Psoas muscle (tissue), 8 donors: Measurements from ENCODE around the gene UGT1A6. TPM values are rescaled to one million over a fixed set of nuclear protein-coding genes. Genes with fewer than 3 reads are reported as not detected.
"Not testable (repeated sequence)": the region's sequence is repeated elsewhere in the genome, so short reads cannot be mapped to it uniquely, and the experiment has no call there.

ENCODE experiments used
- ATAC-seq, 4 donors: fragments of 200-7000 bp; cut with Tn5 transposase; one replicate each; pipeline ENCODE4 v1.9.1; 2020; ENCODE audit warnings: moderate library complexity in 3 of 4, mild to moderate bottlenecking in 2 of 4
- DNase-seq, 2 donors: peaks; one replicate each; pipeline ENCODE4 v3.0.0-alpha.2; 2020
- H3K27ac ChIP-seq: fragments of 200-600 bp; one replicate; pipeline ENCODE4 v1.8.0; 2022
- H3K27me3 ChIP-seq, 3 donors: fragments of 200-600 bp in 1 of 3; one replicate each; pipeline versions ENCODE4 v1.6.1 to v1.8.0; 2013 to 2022; ENCODE audit warnings: low read length in 2 of 3, mild to moderate bottlenecking in 2 of 3, moderate library complexity in 1 of 3; ENCODE audit not compliant: insufficient read depth in 3 of 3
- H3K36me3 ChIP-seq, 2 donors: fragments of 200-600 bp in 1 of 2; one replicate each; pipeline versions ENCODE4 v1.6.1 to v1.8.0; 2013 to 2022; ENCODE audit warnings: low read depth in 1 of 2, mild to moderate bottlenecking in 1 of 2, moderate library complexity in 1 of 2; ENCODE audit not compliant: insufficient read depth in 1 of 2
- H3K4me1 ChIP-seq: fragments of 200-600 bp; one replicate; pipeline ENCODE4 v1.8.0; 2022
- H3K4me3 ChIP-seq: fragments of 200-600 bp; one replicate; pipeline ENCODE4 v1.8.0; 2022; ENCODE audit warnings: mild to moderate bottlenecking
- H3K9me3 ChIP-seq: fragments of 200-600 bp; one replicate; pipeline ENCODE4 v1.8.0; 2022
- CTCF ChIP-seq: fragments of 200-600 bp; IDR thresholded peaks from one replicate; pipeline ENCODE4 v1.8.0; 2022; ENCODE audit warnings: antibody characterized with exemption
- WGBS, 3 donors: extraction: QIAGEN DNeasy Blood & Tissue Kit; methylation state at CpG; one replicate each; pipeline versions ENCODE4 v1.1.6 to v1.1.7; 2013; 5-methylcytosine and 5-hydroxymethylcytosine counted together
- intact Hi-C, 2 donors: fragments of 100-400 bp; cut with DNase I; formaldehyde crosslinking; loops; one replicate each; pipeline versions ENCODE4 v1.11.0 to v1.14.2; 2022
- long read RNA-seq, 2 donors: library from polyadenylated mRNA; unstranded; transcript quantifications; one replicate each; pipeline ENCODE4 v2.0.0, GENCODE V29; 2021
- polyA plus RNA-seq, 3 donors: library from polyadenylated mRNA; stranded (reverse); fragments of 200-250 nt; gene quantifications; one replicate each; pipeline ENCODE4 v1.2.3, GENCODE V29; 2013
- total RNA-seq, 4 donors: library from RNA; stranded (reverse); fragmentation: NEBNext Ultra II Directional in 2 of 4; extraction: Animal tissue kit (Norgen Biotek cat#: 25700) in 2 of 4; gene quantifications; one replicate each; pipeline versions ENCODE4 v1.2.1 to v1.2.4, GENCODE V29; 2021 to 2023
- donor health status: healthy with polysubstance abuse.
- donor health status: DM: no; HTN: no; CAD: no; lungs with moderate emphysema.
- donor health status: Bipolar disorder and iron deficiency.
- donor health status: healthy.
- donor health status: DM: yes; HTN: yes; CAD: no.
- donor health status: DM: no; HTN: no; CAD: no.
- donor health status: DM: no; HTN: no; CAD: no.
- donor health status: DM: yes; HTN: yes; CAD: no.

The UGT1A6 gene
- total RNA-seq (not detected), polyA plus RNA-seq (not detected)
- long read RNA-seq, donor 1: 0 reads
- long read RNA-seq, donor 2: 0 reads

- DNase-seq (no peak), ATAC-seq (no peak)
- 77 to 86% (median 85%) methylated on average over 4 of the region's 4 CpGs for WGBS, 3 donors
- no peaks in the 10 kb centered on the region for H3K36me3 ChIP-seq
- no peak within 1 kb of the TSS for H3K4me3 ChIP-seq
- H3K27ac ChIP-seq: no peak within 1 kb of the TSS
- no peak for TF ChIP-seq CTCF
- no peaks in the 10 kb centered on the region for H3K27me3 ChIP-seq
- H3K4me1 ChIP-seq: no peaks in the 10 kb centered on the region
- H3K9me3 ChIP-seq: no peaks in the 10 kb centered on the region
- intact Hi-C loops: no loop called here
Observed at GRCh38 chr2:233692648-233693047, at the start of gene UGT1A6. UGT1A6 (plus strand) TSS chr2:233692890; CDS start chr2:233693005, 115 bp downstream.

GRCh38 chr2:233643128-233643527, 49.6 kb upstream of the UGT1A6 start:
- Histone ChIP-seq H3K27me3 (no peaks in the 10 kb centered on the region), H3K36me3 (no peaks in the 10 kb centered on the region), H3K27ac (no peak overlapping the region), H3K4me3 (no peak overlapping the region), H3K4me1 (no peaks in the 10 kb centered on the region), H3K9me3 (no peaks in the 10 kb centered on the region)
- WGBS, 3 donors: 78 to 87% (median 83%) methylated on average over 1 of the region's 1 CpG
- DNase-seq (no peak), ATAC-seq (no peak)
- intact Hi-C loops: no loop called here
- no peak for TF ChIP-seq CTCF

- ATAC-seq, H3K36me3 ChIP-seq, H3K27ac ChIP-seq, H3K4me3 ChIP-seq, DNase-seq, H3K4me1 ChIP-seq, intact Hi-C loops, H3K27me3 ChIP-seq, H3K9me3 ChIP-seq: not testable (repeated sequence)
- WGBS, 3 donors: 82 to 88% (median 85%) methylated on average over 3 of the region's 3 CpGs
Observed at GRCh38 chr2:233646033-233646432, 46.7 kb upstream of the UGT1A6 start.

- 55 to 67% (median 55%) methylated on average over 4 of the region's 4 CpGs for WGBS, 3 donors
- Histone ChIP-seq H3K27ac (no peak overlapping the region), H3K27me3 (no peaks in the 10 kb centered on the region), H3K9me3 (no peaks in the 10 kb centered on the region), H3K4me3 (no peak overlapping the region), H3K36me3 (no peaks in the 10 kb centered on the region), H3K4me1 (no peaks in the 10 kb centered on the region)
- DNase-seq (no peak), ATAC-seq (no peak)
- TF ChIP-seq CTCF: no peak
- intact Hi-C loops: no loop called here
Observed at GRCh38 chr2:233650981-233651380, 41.7 kb upstream of the UGT1A6 start.

GRCh38 chr2:233651430-233651829, 41.3 kb upstream of the UGT1A6 start:
- H3K4me3 ChIP-seq: no peak overlapping the region
- no peak for TF ChIP-seq CTCF
- no peaks in the 10 kb centered on the region for H3K4me1 ChIP-seq
- H3K9me3 ChIP-seq: no peaks in the 10 kb centered on the region
- DNase-seq (no peak), ATAC-seq (no peak)
- no peaks in the 10 kb centered on the region for H3K36me3 ChIP-seq
- no peak overlapping the region for H3K27ac ChIP-seq
- WGBS, 3 donors: 78 to 96% (median 91%) methylated on average over 2 of the region's 2 CpGs
- no peaks in the 10 kb centered on the region for H3K27me3 ChIP-seq
- intact Hi-C loops: no loop called here
